Fibroblast of the aortic adventitia (primary cell): ENCODE data around the gene RCSD1. TPM values are rescaled to one million over a fixed set of nuclear protein-coding genes. Genes with fewer than 3 reads are reported as not detected.

Source experiments
- DNase-seq: peaks from one replicate; pipeline ENCODE4 v3.0.0-alpha.2; 2010; ENCODE audit warnings: low read depth
- H3K4me3 ChIP-seq: 2 replicates; pipeline ENCODE4 v1.5.1; 2011; ENCODE audit warnings: low read depth, mild to moderate bottlenecking, control low read depth, low read length, moderate library complexity
- total RNA-seq: library from RNA; depleted of rRNA; stranded (reverse); fragments of >200 nt; gene quantifications from 2 replicates; pipeline ENCODE4 v1.2.3, GENCODE V29; 2012; ENCODE audit warnings: low replicate concordance
- TF ChIP-seq, protein P1 (sequence below): IDR thresholded peaks from 2 replicates; pipeline ENCODE4 v1.5.1; 2011; ENCODE audit warnings: mild to moderate bottlenecking, low read length, control low read depth, inconsistent platforms; ENCODE audit not compliant: insufficient read depth

RCSD1 gene
- total RNA-seq, 1 donor = not detected

DNA sequence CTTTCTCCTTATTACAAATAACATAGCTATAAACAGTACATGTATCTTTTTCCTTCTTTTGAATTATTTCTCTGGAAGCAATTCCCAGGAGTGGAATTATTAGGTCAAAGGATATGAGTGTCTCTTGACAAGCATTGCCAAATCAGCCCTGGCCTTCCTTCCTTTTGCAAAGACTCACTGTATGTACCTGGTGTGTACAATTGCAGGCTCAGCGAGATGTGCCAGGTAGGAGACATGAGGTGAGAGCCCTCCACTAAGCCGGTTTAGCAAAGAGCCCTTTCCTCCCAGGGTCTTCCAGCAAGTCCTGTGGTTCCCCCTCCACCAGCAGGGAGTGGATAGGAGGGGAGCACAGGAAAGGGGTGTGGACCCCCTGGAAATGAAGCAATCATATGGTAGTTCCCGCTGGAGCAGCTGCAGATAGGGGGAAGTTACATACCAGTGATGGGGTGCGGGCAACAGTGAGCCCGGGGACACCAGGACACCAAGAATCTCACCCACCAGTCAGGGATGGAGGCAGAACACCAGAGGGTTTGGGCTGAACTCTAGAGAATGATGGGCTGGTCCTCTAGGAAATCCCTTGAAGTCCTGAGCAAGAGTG is 18.3 kb downstream of the RCSD1 start:
- H3K4me3 ChIP-seq = no peak overlapping the region
- TF ChIP-seq, protein P1, sequence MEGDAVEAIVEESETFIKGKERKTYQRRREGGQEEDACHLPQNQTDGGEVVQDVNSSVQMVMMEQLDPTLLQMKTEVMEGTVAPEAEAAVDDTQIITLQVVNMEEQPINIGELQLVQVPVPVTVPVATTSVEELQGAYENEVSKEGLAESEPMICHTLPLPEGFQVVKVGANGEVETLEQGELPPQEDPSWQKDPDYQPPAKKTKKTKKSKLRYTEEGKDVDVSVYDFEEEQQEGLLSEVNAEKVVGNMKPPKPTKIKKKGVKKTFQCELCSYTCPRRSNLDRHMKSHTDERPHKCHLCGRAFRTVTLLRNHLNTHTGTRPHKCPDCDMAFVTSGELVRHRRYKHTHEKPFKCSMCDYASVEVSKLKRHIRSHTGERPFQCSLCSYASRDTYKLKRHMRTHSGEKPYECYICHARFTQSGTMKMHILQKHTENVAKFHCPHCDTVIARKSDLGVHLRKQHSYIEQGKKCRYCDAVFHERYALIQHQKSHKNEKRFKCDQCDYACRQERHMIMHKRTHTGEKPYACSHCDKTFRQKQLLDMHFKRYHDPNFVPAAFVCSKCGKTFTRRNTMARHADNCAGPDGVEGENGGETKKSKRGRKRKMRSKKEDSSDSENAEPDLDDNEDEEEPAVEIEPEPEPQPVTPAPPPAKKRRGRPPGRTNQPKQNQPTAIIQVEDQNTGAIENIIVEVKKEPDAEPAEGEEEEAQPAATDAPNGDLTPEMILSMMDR = no peak
- no peak for DNase-seq

DNA sequence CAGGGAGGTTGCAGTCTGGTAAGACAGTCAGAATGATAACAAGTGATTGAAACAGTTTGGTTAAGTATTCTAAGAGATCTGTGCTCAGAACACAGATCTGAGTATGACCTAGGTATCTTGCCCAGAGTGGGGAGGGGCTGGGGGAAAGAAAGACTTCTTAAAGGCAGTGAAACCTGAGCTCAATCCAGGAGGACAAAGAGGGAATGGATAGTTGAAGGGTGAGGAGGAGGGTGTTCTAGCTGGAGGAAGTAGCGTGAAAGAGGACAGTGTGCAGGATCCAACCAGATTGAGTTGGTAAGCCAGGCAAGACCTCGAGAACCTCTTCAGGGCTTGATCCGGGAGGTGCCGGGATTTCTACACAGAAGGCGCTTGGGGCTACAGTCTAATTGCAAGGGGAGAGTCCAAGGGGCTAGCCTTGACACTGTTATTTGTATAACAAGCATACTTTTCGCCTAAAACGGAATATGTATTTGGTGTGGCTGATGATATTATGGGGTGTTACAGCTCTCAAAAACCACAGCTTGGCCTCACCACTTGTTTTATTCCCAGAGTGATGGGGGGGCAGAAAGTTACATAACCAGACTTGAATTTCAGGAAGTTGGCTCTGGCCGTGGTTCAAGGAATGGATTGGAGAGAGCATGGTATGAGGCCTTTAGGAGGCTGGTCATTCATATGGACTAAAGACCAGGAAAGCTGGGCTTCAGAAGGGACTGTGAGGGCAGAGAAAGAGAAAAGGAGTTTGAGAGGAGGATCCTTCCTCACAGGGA is 19.1 kb downstream of the RCSD1 start:
- DNase-seq = no peak
- TF ChIP-seq, protein P1 = no peak
- H3K4me3 ChIP-seq = no peak overlapping the region

DNA sequence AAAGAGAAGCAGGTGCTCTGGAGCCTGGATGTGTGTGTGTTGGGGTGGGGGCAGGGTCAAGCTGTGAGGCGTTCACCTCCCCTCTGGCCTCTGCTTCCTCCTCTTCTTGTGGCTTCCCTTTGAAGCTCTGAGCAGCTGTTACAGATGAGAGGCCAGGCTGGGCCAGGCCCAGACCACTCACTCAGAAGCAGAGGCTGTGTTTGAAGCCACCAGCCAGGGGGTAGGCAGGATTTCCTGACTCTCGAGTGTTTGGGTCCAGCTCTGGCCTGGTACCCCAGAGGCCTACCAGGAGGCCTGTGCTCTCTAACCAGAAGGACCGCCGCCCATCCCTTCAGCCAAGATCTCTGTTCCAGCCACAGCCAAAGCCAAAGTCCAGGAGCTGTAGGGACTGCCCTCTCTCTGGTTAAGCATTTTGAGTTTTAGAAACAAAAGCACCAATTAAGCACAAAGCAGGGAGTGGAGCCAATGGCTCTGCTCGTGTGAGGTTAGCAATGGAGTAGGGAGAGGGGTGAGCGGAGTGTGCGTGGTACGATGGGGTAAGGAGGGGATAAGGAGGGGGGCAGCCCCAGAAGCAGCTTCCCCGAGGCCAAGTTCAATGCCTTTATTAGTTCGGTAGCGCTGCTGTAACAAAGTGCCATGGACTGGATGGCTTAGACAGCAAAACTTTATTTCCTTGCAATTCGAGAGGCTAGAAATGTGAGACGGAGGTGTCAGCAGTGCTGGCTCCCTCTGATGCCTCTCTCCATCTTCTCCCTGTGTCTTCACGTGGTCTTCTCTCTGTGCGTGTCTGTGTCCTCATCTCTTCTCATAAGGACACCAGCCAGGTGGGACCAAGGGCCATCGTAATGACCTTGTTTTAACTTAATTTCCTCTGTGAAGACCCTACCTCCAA is 20.5 kb downstream of the RCSD1 start:
- no peak overlapping the region for H3K4me3 ChIP-seq
- TF ChIP-seq, protein P1 = no peak
- DNase-seq = no peak

DNA sequence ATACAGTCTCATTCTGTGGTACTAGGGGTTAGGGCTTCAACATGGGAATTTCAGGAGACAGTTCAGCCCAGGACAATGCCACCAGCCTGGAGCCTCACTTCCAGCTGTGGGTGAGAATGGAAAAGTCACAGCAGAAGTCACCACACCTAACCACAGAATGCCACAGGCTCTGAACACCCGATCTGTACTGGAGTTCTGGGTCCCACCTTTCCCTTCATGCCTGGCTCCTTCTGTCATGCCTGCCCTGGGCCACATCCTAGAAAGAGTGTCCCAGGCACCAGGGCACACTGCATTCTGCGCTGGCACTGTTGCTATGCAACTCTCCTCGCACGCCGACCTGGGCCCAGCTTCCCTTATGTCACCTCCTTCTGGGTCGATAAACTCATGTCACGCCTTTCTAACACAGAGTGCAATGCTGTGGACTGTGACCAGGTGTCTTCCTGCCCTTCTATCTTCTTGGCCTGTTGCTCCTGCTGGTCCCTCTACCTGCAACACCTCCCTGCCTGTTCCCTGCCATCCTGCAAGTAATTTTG is 21.2 kb downstream of the RCSD1 start:
- H3K4me3 ChIP-seq = no peak overlapping the region
- no peak for DNase-seq
- TF ChIP-seq, protein P1 = no peak

DNA sequence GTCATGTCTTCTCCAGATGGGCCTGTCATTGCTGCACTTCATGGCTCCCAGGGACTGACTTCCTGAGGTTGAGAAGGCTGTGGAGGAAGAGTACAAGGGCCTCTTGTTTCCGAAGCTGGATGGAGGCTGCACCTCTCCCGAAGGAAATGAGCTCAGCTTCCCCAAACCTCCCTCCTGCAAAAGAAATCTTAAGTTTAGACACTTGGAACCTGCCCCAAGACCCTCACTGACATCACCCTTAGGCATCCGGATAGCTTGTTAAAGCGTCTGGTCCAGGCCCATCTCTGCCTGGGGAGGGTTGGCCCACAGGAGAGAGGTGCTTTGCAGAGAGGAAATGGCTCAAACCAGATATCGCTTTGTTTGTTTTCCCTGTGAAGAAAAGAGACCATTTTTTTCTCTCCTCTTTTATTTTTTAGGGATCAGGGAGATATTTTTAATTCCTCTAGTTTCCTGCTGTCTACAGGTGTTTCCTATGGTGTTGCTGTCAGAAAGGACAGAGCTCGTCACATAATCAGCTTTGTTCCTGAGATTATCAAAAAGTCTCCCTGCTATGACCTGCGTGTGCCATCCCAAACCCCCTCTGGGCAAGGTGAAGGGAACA is 25.0 kb downstream of the RCSD1 start:
- TF ChIP-seq, protein P1 = no peak
- H3K4me3 ChIP-seq = no peak overlapping the region
- DNase-seq = no peak

DNA sequence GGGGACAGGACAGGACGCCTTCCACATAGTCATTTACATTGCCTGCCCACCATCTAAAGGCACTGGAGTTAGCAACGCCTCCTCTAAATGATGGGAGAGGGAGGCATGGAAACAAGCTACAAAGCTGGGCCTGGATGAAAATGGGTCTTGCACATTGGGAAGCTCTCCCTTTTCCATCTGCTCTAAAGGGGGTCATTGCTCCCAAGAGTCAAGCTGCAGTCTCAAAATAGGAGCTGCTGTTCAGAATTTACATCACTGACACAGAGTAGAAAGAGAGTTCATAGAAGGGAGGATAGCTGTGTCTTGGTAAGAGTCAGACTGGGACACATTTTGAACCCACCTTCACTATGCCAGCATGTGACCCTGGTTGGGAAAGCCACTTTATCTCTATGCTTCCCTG is 26.6 kb downstream of the RCSD1 start:
- DNase-seq = no peak
- no peak overlapping the region for H3K4me3 ChIP-seq
- TF ChIP-seq, protein P1 = no peak
